ENCODE data around the gene FYB2. TPM values are rescaled to one million over a fixed set of nuclear protein-coding genes. Genes with fewer than 3 reads are reported as not detected.

The FYB2 gene
- total RNA-seq, 1 experiment from 2014 or later, result 0.48 TPM

- no peak overlapping the region for H3K14ac ChIP-seq (ENCODE audit: insufficient read depth, low read length)
- no peak overlapping the region for H3K9ac ChIP-seq (ENCODE audit: extremely low read depth, insufficient read length, low read length)
- no peaks in the 10 kb centered on the region for H4K20me1 ChIP-seq (ENCODE audit: control insufficient read depth, insufficient read depth, insufficient read length)
- H3K23ac ChIP-seq (ENCODE audit: insufficient read length, low read depth, low read length), result no peak overlapping the region
- H4K5ac ChIP-seq (ENCODE audit: insufficient read length, low read depth, low read length), result no peak overlapping the region
- no peak overlapping the region for H2BK12ac ChIP-seq (ENCODE audit: insufficient read length, low read depth, low read length)
- no peaks in the 10 kb centered on the region for H3K23me2 ChIP-seq (ENCODE audit: insufficient read length, low read depth, low read length, poor library complexity, severe bottlenecking)
- H3K36me3 Mint-ChIP-seq (ENCODE audit: insufficient read depth in 1 of 3, low read depth in 3 of 3), result peaks cover 0 to 5% (median 0%) of the 10 kb centered on the region in 3 experiments; a peak in 1 of 7 replicates
- H2AK5ac ChIP-seq (ENCODE audit: insufficient read length, low read length), result no peak overlapping the region
- no peak overlapping the region for H4K91ac ChIP-seq (ENCODE audit: insufficient read length, low read depth, low read length)
- no peak overlapping the region for H3K4me2 ChIP-seq (ENCODE audit: insufficient read depth, insufficient read length, low read length)
- H3K9me3 Mint-ChIP-seq, result 0 out of 5 replicates have a peak, but pooled peaks cover 0 to 3% of the 10 kb centered on the region in 2 experiments
- no peak for DNase-seq
- TF ChIP-seq CTCF (conservative IDR thresholded peaks at IDR 0.05), result no peak
- no peak overlapping the region for H4K8ac ChIP-seq (replicated peaks; ENCODE audit: insufficient read length, low read depth, low read length)
- H2AFZ ChIP-seq (ENCODE audit: low read length), result no peak overlapping the region
- no peak overlapping the region for H3T11ph ChIP-seq (ENCODE audit: low read length)
- H3K27ac ChIP-seq (ENCODE audit: insufficient read length, low read depth, low read length), result no peak overlapping the region
- no CpG with 5 or more reads among the region's 1 CpG for WGBS (ENCODE audit: extremely low coverage, insufficient read length, low lambda C conversion rate)
- H2BK120ac ChIP-seq (ENCODE audit: low read depth, low read length, poor library complexity, severe bottlenecking), result no peak overlapping the region
- no peaks in the 10 kb centered on the region for H3K79me2 ChIP-seq (ENCODE audit: insufficient read depth, low read length)
- H3K79me1 ChIP-seq (ENCODE audit: insufficient read depth, low read depth, low read length, poor library complexity, severe bottlenecking), result no peaks in the 10 kb centered on the region
- H3K56ac ChIP-seq (ENCODE audit: insufficient read length, low read depth, low read length), result no peak overlapping the region
- no peaks in the 10 kb centered on the region for H3K9me3 ChIP-seq (ENCODE audit: control insufficient read depth, low read depth, low read length)
- peaks cover 6 to 26% of the 10 kb centered on the region in 2 experiments; a peak in 3 of 4 replicates for H3K4me1 Mint-ChIP-seq
- no peak overlapping the region for H2BK15ac ChIP-seq (ENCODE audit: low read depth, low read length)
- H3K4me3 Mint-ChIP-seq, result no peak overlapping the region
- H2BK5ac ChIP-seq (ENCODE audit: insufficient read length, low read length), result no peak overlapping the region
- H3K27me3 Mint-ChIP-seq (ENCODE audit: low read depth), result peaks cover 2% of the 10 kb centered on the region; the same call in 1 of the 2 replicates
- H3K4ac ChIP-seq (ENCODE audit: low read depth, low read length), result no peak overlapping the region
- H2BK20ac ChIP-seq (ENCODE audit: low read depth, low read length, poor library complexity, severe bottlenecking), result no peak overlapping the region
- no peaks in the 10 kb centered on the region for H3K27me3 ChIP-seq (ENCODE audit: insufficient read depth, low read length)
- H3K27ac Mint-ChIP-seq, result no peak overlapping the region
- H3K4me1 ChIP-seq (ENCODE audit: insufficient read depth, low read length), result no peaks in the 10 kb centered on the region
- no peak overlapping the region for H3K18ac ChIP-seq (ENCODE audit: insufficient read length, low read depth, low read length)
Measured at GRCh38 chr1:56852476-56852875, 33.3 kb upstream of the FYB2 start.

Data from H9 (cell line).